Suprapubic skin (tissue), 4 donors: Measurements from ENCODE around the gene KRT33B. TPM values are rescaled to one million over a fixed set of nuclear protein-coding genes. Genes with fewer than 3 reads are reported as not detected.
A peak's percentile ranks its signal among the peaks of the same experiment; 100 is the strongest.

Experiments
- DNase-seq, 2 donors: peaks; one replicate each; pipeline ENCODE4 v3.0.0-alpha.2; 2019; ENCODE audit warnings: low spot score in 2 of 2
- H3K27ac ChIP-seq: fragments of 200-600 bp; sonication (generic); one replicate; pipeline ENCODE4 v1.5.1; 2019
- H3K27me3 ChIP-seq: fragments of 200-600 bp; sonication (generic); one replicate; pipeline ENCODE4 v1.5.1; 2019
- H3K36me3 ChIP-seq: fragments of 200-600 bp; sonication (generic); one replicate; pipeline ENCODE4 v1.5.1; 2019
- H3K4me1 ChIP-seq: fragments of 200-600 bp; sonication (generic); one replicate; pipeline ENCODE4 v1.5.1; 2019
- H3K4me3 ChIP-seq: fragments of 200-600 bp; sonication (generic); one replicate; pipeline ENCODE4 v1.5.1; 2019; ENCODE audit warnings: mild to moderate bottlenecking
- H3K9me3 ChIP-seq: fragments of 200-600 bp; sonication (generic); one replicate; pipeline ENCODE4 v1.5.1; 2019
- EP300 ChIP-seq: sonication (generic); formaldehyde crosslinking; IDR thresholded peaks from one replicate; pipeline ENCODE4 v1.6.1; 2017; ENCODE audit warnings: antibody characterized with exemption
- POLR2A ChIP-seq, 2 donors: fragments of 450-650 bp; IDR thresholded peaks; one replicate each; pipeline ENCODE4 v1.6.1; 2017; ENCODE audit warnings: antibody characterized with exemption in 2 of 2, mild to moderate bottlenecking in 2 of 2, moderate library complexity in 2 of 2
- POLR2AphosphoS5 ChIP-seq, 3 donors: sonication (generic); formaldehyde crosslinking; IDR thresholded peaks; one replicate each; pipeline ENCODE4 v1.6.1; 2017; ENCODE audit warnings: antibody characterized with exemption in 3 of 3
- WGBS: methylation state at CpG from one replicate; pipeline ENCODE4 v1.1.5; 2018; 5-methylcytosine and 5-hydroxymethylcytosine counted together
- total RNA-seq, 4 donors: library from RNA; depleted of rRNA; stranded (reverse); fragments of >200 nt; gene quantifications; one replicate each; pipeline ENCODE4 v1.1.0, GENCODE V29; 2016
- TF ChIP-seq, protein P1 (sequence below), 2 donors: fragments of 200-600 bp in 1 of 2; fragments of 450-650 bp in 1 of 2; sonication (generic) in 1 of 2; IDR thresholded peaks; one replicate each; pipeline ENCODE4 v1.5.1; 2016 to 2019; ENCODE audit warnings: antibody characterized with exemption in 2 of 2, mild to moderate bottlenecking in 1 of 2, moderate library complexity in 1 of 2

KRT33B gene
- total RNA-seq, 4 donors from 2014 or later = 10.7 to 194 (median 27.9) TPM; not detected in 1

GRCh38 chr17:41338961-41339485 lies 30.6 kb downstream of the KRT33B start:
- no peaks in the 10 kb centered on the region for H3K36me3 ChIP-seq
- peak overlapping the region; percentile 67 for H3K27ac ChIP-seq
- no peaks in the 10 kb centered on the region for H3K27me3 ChIP-seq
- no peaks in the 10 kb centered on the region for H3K9me3 ChIP-seq
- TF ChIP-seq POLR2A (IDR thresholded peaks at IDR 0.05) (no peak), EP300 (no peak), POLR2AphosphoS5 (IDR thresholded peaks at IDR 0.05) (no peak)
- TF ChIP-seq, protein P1, sequence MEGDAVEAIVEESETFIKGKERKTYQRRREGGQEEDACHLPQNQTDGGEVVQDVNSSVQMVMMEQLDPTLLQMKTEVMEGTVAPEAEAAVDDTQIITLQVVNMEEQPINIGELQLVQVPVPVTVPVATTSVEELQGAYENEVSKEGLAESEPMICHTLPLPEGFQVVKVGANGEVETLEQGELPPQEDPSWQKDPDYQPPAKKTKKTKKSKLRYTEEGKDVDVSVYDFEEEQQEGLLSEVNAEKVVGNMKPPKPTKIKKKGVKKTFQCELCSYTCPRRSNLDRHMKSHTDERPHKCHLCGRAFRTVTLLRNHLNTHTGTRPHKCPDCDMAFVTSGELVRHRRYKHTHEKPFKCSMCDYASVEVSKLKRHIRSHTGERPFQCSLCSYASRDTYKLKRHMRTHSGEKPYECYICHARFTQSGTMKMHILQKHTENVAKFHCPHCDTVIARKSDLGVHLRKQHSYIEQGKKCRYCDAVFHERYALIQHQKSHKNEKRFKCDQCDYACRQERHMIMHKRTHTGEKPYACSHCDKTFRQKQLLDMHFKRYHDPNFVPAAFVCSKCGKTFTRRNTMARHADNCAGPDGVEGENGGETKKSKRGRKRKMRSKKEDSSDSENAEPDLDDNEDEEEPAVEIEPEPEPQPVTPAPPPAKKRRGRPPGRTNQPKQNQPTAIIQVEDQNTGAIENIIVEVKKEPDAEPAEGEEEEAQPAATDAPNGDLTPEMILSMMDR (IDR thresholded peaks at IDR 0.05) = no peak
- peaks cover 30% of the 10 kb centered on the region for H3K4me1 ChIP-seq
- no peak overlapping the region for H3K4me3 ChIP-seq
- DNase-seq = no peak
- WGBS = 32% methylated on average over 5 of the region's 5 CpGs

DNA sequence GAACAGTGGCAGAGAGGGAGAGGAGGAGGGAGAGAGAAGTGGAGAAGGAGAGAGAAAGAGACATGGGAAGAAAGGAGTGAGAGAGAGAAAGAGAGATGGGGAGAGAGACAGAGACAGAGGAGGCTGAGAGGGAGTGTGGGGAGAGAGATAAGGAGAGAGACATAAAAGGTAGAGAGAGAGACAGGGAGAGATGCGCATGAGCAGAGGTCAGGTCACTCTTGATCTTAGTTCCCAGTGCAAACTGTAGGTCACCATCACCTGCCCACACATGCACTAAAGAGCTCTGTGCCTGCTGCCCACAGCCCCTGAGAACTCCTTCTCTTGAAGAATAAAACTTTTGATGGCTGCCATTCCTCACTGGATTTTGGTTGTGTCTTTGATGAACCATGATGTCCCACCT lies 33.9 kb downstream of the KRT33B start:
- TF ChIP-seq EP300 = no peak
- H3K9me3 ChIP-seq = no peaks in the 10 kb centered on the region
- 100% methylated on average over 1 of the region's 1 CpG for WGBS
- H3K4me3 ChIP-seq = no peak overlapping the region
- no peak for DNase-seq
- H3K27me3 ChIP-seq = no peaks in the 10 kb centered on the region
- no peak overlapping the region for H3K27ac ChIP-seq
- no peaks in the 10 kb centered on the region for H3K36me3 ChIP-seq
- H3K4me1 ChIP-seq = peaks cover 27% of the 10 kb centered on the region

- H3K4me1 ChIP-seq = peaks cover 18% of the 10 kb centered on the region
- no peak for DNase-seq
- WGBS = 66% methylated on average over 6 of the region's 6 CpGs
These were observed 35.0 kb downstream of the KRT33B start for GRCh38 chr17:41334385-41335305.

GRCh38 chr17:41333836-41334235 lies 35.8 kb downstream of the KRT33B start:
- Histone ChIP-seq H3K36me3 (no peaks in the 10 kb centered on the region), H3K4me1 (peaks cover 10% of the 10 kb centered on the region), H3K27me3 (no peaks in the 10 kb centered on the region), H3K9me3 (no peaks in the 10 kb centered on the region), H3K4me3 (no peak overlapping the region), H3K27ac (no peak overlapping the region)
- no peak for TF ChIP-seq EP300
- TF ChIP-seq POLR2A (IDR thresholded peaks at IDR 0.05) = no peak
- TF ChIP-seq, protein P1 (IDR thresholded peaks at IDR 0.05) = no peak
- no peak for TF ChIP-seq POLR2AphosphoS5 (IDR thresholded peaks at IDR 0.05)
- DNase-seq = no peak
- 97% methylated on average over 3 of the region's 3 CpGs for WGBS

More at GRCh38 chr17:41334385-41335305, 35.0 kb downstream of the KRT33B start:
- Histone ChIP-seq H3K36me3 (no peaks in the 10 kb centered on the region), H3K27me3 (no peaks in the 10 kb centered on the region), H3K9me3 (no peaks in the 10 kb centered on the region), H3K4me3 (no peak overlapping the region), H3K27ac (no peak overlapping the region)
- TF ChIP-seq POLR2AphosphoS5 (IDR thresholded peaks at IDR 0.05) (no peak), POLR2A (IDR thresholded peaks at IDR 0.05) (no peak), EP300 (no peak)
- TF ChIP-seq, protein P1 (IDR thresholded peaks at IDR 0.05) = no peak

DNA sequence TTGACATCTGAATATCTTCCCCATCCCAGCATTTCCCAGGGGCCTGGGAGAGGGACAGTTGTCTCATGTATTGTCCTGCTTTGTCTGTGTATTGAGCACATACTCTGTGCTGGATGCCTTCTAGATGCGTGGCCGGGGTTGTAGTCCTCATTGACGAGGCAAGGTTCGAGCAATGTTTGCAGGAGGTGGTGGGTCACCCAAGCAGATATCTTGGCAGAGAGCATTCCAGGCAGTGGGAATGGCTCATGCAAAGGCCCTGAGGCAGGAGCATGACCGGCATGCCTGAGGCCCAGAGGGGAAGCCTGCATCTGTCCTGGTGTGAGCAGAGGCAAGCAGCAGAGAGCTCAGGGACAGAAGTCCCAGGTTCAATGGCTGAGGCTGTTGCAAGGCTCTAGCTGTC lies 36.5 kb downstream of the KRT33B start:
- peaks cover 6% of the 10 kb centered on the region for H3K4me1 ChIP-seq
- TF ChIP-seq, protein P1 (IDR thresholded peaks at IDR 0.05) = no peak
- TF ChIP-seq POLR2A (IDR thresholded peaks at IDR 0.05) = no peak
- TF ChIP-seq EP300 = no peak
- TF ChIP-seq POLR2AphosphoS5 (IDR thresholded peaks at IDR 0.05) = no peak
- no peaks in the 10 kb centered on the region for H3K36me3 ChIP-seq
- DNase-seq = no peak
- no peak overlapping the region for H3K27ac ChIP-seq
- no peaks in the 10 kb centered on the region for H3K27me3 ChIP-seq
- no peaks in the 10 kb centered on the region for H3K9me3 ChIP-seq
- H3K4me3 ChIP-seq = no peak overlapping the region
- 92% methylated on average over 5 of the region's 5 CpGs for WGBS
